NCI-H345 treated with DMSO at 0.1 percent for 48 hours (cell line): ENCODE measurements around the gene DOK4.

Experiments used
- DNase-seq: peaks from one replicate; lab custom pipeline; 2025; ENCODE audit not compliant: unreplicated experiment; lab: John Stamatoyannopoulos, UW

DOK4 gene

GRCh38 chr16:57478396-57479204 is 7.7 kb downstream of the DOK4 start:
- DNase-seq = no peak

- peak; percentile 32 for DNase-seq
These were observed 8.6 kb downstream of the DOK4 start for GRCh38 chr16:57477531-57478202.

GRCh38 chr16:57476546-57477410 is 9.5 kb downstream of the DOK4 start:
- no peak for DNase-seq

- DNase-seq = no peak
These were observed 10.5 kb downstream of the DOK4 start for GRCh38 chr16:57475711-57476339.

GRCh38 chr16:57474671-57475661 is 11.3 kb downstream of the DOK4 start:
- DNase-seq = no peak

- DNase-seq = no peak
These were observed 12.4 kb downstream of the DOK4 start for GRCh38 chr16:57473906-57474305.

GRCh38 chr16:57473176-57473840 is 13.0 kb downstream of the DOK4 start:
- no peak for DNase-seq

GRCh38 chr16:57472665-57473060 is 13.6 kb downstream of the DOK4 start:
- no peak for DNase-seq

GRCh38 chr16:57471852-57472664 is 14.2 kb downstream of the DOK4 start:
- no peak for DNase-seq

- DNase-seq = no peak
These were observed 15.1 kb downstream of the DOK4 start for GRCh38 chr16:57471209-57471608.

- no peak for DNase-seq
These were observed 15.6 kb downstream of the DOK4 start for GRCh38 chr16:57470711-57471110.

GRCh38 chr16:57469917-57470470 is 16.3 kb downstream of the DOK4 start:
- DNase-seq = no peak

GRCh38 chr16:57469046-57469445 is 17.2 kb downstream of the DOK4 start:
- DNase-seq = no peak

- no peak for DNase-seq
These were observed 17.9 kb downstream of the DOK4 start for GRCh38 chr16:57468346-57468745.

GRCh38 chr16:57464523-57464922 is 21.8 kb downstream of the DOK4 start:
- no peak for DNase-seq

- DNase-seq = no peak
These were observed 23.3 kb downstream of the DOK4 start for GRCh38 chr16:57462978-57463362.

GRCh38 chr16:57462209-57462977 is 23.9 kb downstream of the DOK4 start, which contains the start of gene POLR2C:
TSS of gene POLR2C (plus strand) at chr16:57462679. CDS start at chr16:57462725, 46 bp downstream.
- DNase-seq = peak; percentile 56
